GM20431 (cell line): Measurements from ENCODE around the gene ZNF462.

Experiments
- in situ Hi-C: fragments of 300-500 bp; cut with MseI, MboI; formaldehyde crosslinking; loops from one replicate; pipeline ENCODE4 v1.15.0; 2020; ENCODE audit warnings: low sequenced_read_pairs; ENCODE audit not compliant: unreplicated experiment

The ZNF462 gene

GRCh38 chr9:106954974-106955850 lies 92.2 kb downstream of the ZNF462 start:
- in situ Hi-C loops, result no loop called here

DNA sequence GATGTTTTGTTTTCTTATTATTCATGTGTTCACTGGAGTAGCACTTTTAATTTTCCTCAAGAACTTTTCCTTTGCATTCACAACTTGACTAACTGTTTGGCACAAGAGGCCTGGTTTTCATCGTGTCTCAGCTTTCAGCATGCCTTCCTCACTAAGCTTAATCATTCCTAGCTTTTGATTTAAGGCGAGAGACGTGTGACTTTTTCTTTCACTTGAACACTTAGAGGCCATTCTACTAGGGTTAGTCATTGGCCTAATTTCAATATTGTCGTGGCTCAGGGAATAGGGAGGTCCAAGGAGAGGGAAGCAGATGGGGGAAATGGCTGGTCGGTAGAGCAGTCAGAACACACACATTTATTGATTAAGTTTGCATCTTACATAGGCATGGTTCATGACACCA lies 94.0 kb downstream of the ZNF462 start:
- in situ Hi-C loops, result no loop called here

DNA sequence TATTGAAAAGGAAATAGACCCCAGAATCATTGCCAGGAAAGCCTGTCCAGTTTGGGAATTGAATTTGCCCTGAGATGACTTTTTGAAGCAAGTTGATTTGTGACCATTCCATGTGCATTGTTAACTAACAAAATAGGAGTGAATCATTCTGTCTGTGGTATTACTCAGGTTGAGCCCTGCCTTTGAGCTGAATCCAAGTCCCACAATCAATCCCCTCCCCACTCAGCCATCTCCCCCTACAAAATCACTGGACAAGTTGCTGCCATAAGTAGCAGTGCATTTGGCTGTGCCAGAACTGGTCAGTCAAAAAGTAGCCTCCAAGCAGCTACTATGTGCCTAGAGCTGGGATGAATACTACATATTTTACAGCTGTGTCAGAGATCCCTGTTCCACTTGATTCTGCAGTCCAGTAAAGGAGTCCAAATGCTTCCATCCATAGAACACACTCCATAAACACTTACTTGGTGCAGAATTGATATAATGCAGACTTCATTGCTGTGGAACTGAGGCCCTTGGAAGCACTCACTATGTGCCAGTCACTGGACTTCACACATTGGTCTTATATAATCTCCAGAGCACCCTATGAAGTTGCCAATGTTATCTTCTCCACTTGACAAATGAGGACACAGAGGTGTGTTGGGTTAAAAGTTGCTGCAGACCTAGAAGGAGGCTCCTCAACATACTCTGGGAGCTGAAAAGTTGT lies 96.1 kb downstream of the ZNF462 start:
- in situ Hi-C loops, result no loop called here

DNA sequence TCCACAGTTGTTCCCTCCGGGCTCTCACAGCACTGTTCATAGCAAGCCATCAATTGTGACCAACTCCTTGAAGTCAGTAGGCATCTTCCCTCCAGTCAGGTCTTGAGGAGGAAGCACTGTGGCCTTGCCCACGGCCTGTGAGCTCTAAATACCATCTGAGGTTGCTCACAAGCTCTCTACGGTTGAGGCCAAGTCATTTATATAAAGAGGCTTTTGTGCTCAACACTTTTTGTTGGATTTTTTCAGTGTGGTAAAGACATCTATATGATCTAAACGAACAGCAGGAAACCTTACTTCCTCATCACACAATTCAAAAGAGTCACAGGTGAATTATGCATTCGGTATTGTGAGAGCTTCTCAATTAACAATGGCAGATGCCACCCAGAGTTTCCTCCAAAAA lies 97.3 kb downstream of the ZNF462 start:
- in situ Hi-C loops, result no loop called here

- in situ Hi-C loops, result no loop called here
These were observed 98.7 kb downstream of the ZNF462 start for GRCh38 chr9:106961623-106962022.

- in situ Hi-C loops, result no loop called here
These were observed 99.2 kb downstream of the ZNF462 start for GRCh38 chr9:106962122-106962521.

DNA sequence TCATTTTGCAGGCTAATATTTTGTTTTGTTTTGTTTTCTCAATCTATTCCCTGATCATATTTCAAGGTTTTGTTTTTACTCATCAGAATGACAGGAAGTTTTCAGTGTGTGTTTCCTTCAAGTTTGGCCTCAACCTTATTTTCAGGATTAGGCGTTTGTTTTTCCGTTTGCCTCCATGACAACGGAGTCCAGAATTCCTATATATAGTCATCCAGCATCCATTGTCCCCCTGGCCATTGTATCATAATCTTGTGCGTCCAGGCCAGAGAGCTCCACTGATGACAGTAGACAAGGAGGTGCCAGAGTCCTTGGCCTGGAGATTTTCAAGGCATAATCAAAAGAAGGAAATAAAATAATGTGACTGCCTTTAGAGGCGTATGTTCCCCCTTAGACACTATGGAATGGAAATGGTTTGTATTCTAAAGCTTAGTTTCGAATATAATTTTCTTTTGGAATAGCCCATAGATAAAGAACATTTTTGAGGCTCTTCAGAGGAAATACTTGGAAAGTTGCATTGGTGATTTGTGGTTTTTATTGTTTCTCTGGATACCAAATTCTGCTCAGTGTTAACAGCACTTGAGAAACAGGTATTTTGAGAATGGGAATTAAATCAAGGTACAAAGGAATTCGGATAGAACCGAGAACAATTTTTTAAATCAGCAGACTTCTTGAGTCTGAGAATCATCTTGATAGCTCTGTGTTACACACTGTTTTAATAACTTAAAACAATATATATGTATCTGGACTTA lies 99.8 kb downstream of the ZNF462 start:
- in situ Hi-C loops, result no loop called here

- in situ Hi-C loops, result no loop called here
These were observed 100.7 kb downstream of the ZNF462 start for GRCh38 chr9:106963684-106964083.

DNA sequence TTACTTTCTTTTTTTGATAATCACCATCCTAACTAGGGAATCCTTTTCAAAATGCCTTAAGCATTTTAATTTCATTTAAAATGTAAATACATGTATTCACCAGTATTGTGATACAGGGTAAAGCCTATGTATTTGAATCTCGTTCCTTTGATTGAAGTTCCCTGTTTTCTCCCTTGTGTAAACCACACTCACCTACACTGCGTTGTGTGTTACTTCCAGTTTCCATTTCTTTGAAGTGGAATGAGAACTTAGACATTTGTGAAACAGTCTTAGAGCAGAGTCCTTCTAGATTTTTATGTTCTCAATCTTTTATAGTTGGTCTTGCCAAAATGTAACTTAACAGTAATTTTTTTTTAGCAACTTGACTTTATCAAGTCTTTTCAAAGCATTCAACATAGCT lies 101.4 kb downstream of the ZNF462 start:
- in situ Hi-C loops, result no loop called here

DNA sequence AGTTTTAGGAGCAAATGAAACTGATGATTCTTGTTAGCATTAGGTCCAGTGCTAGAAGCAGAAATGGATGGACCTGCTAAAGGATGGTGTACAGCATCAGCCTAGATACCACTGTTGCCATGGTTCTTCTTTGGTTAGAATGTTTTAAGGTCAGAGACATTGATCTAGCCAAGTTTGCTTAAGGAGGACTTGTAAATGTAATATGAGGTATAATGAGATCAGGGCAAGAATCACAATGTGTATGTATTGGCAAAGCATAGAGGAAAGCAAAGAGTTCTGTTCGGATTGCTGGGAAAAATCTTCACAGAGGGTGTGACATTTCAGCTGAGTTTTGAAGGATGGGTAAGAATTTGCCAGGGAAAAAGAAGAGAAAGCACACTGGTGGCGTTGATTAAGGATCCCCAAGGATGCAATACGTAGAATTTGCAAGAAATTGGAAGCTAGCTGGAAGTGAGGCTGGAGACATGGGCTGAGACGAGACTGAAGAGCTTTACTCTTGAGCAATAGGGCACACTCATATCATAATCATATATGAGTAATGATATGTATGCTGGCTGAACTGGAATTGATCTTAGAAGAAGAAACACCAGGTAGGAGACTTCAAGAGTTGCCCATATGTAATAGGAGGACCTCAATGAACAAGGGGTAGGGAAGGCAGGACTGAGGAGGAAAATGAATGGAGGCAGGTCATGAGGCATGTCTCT lies 102.0 kb downstream of the ZNF462 start:
- in situ Hi-C loops, result no loop called here

- in situ Hi-C loops, result no loop called here
These were observed 103.5 kb downstream of the ZNF462 start for GRCh38 chr9:106966481-106966880.

GRCh38 chr9:106969696-106970095 lies 106.7 kb downstream of the ZNF462 start:
- in situ Hi-C loops, result no loop called here

- in situ Hi-C loops, result no loop called here
These were observed 107.4 kb downstream of the ZNF462 start for GRCh38 chr9:106970219-106970975.

DNA sequence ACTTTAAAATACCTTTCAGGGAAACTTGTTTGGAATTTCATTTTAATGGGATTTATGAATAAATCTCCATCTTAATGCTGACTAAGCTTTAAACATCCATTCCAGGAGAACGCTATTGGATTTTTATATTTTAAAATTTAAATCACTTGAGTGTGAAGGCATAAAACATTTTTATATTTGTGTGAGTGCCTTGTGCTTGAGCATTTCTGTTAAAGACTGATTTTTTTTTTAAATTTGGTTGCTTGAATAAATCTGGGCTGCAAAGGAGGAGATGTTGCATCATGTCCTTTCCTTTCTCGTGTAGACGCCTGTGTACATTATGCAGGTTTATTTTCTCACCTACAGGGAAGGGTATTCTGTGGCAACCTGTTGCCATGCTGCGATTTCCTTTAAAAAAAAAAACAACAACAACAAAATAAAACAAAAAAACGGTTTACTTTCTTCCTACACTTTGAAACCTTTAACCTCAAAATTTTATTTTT lies 108.1 kb downstream of the ZNF462 start:
- in situ Hi-C loops, result no loop called here

DNA sequence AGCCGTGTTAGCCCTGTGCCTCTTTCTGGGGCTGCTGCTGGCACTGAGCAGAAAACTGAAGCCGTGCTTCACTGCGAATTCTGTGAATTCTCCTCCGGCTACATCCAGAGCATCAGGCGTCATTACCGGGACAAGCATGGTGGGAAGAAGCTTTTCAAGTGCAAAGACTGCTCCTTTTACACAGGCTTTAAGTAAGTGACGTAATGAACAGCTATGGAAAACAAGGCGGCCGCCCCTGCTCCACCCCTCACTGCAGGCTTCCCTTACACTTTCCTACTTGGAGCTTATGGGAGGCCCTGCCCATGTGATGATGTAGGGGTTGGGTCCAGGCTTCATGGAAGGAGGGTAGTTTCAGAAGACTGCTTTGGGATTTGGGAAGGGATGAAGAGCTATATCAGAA lies 109.1 kb downstream of the ZNF462 start:
- in situ Hi-C loops, result no loop called here

DNA sequence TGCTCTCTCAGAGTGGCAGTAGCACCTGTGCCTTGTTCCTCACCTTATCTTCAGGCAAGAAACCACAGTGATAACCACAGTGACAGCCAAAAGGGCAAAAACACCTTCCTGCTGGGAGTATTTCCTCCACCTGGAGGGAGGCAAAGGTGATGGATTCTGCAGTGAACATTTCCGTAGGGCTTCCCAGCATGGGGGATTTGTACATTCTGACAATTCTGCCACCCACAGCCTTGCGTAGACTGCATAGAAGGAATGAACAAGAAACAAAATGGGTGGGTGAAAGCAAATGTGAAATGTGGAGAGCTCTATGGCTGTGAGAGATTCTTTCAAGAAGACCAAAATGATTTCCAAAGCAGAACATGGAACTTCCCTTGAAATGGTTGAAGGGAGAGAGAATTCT lies 111.4 kb downstream of the ZNF462 start:
- in situ Hi-C loops, result no loop called here

DNA sequence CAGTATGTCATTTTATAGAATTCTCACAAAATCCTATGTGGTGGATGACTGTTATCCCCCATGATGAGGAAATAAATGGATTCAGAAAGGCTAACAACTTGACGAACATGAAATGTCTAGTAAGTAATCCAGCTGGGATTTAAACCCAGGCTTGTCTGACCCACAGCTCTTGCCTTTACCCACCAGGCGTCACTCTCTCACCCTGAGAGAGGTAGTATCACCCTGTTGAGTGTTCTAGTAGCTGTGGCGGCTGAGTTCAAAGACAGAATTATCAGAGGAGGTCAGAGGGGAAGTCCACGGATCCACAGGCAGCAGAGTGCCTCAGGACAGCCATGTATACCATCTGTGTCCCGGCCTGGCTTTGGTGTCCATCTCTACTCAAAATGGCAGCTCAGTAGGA lies 113.8 kb downstream of the ZNF462 start:
- in situ Hi-C loops, result no loop called here

- in situ Hi-C loops, result no loop called here
These were observed 117.7 kb downstream of the ZNF462 start for GRCh38 chr9:106980551-106981101.
